Activated naive CD4-positive, alpha-beta T cell treated with anti-CD3 and anti-CD28 coated beads, Interleukin-2, amount 50 U/mL, for 24 hours (primary cell): ENCODE data around the gene RPL18A.
A peak's percentile ranks its signal among the peaks of the same experiment; 100 is the strongest.

ENCODE experiments used
- H3K27ac Mint-ChIP-seq: one replicate; pipeline ENCODE4 v1.8.0; 2021; ENCODE audit warnings: mild to moderate bottlenecking, mixed read lengths
- H3K27me3 Mint-ChIP-seq: one replicate; pipeline ENCODE4 v1.8.0; 2021; ENCODE audit warnings: mixed read lengths
- H3K36me3 Mint-ChIP-seq: one replicate; pipeline ENCODE4 v1.8.0; 2021; ENCODE audit warnings: mixed read lengths
- H3K4me1 Mint-ChIP-seq: one replicate; pipeline ENCODE4 v1.8.0; 2021; ENCODE audit warnings: mixed read lengths
- H3K4me3 Mint-ChIP-seq: one replicate; pipeline ENCODE4 v1.8.0; 2021; ENCODE audit warnings: mild to moderate bottlenecking, mixed read lengths
- H3K9me3 Mint-ChIP-seq: one replicate; pipeline ENCODE4 v1.8.0; 2021; ENCODE audit warnings: mixed read lengths

Gene RPL18A

GRCh38 chr19:17859533-17860330, at the start of gene RPL18A:
Gene RPL18A, plus strand, starts transcription at chr19:17859910. Its CDS starts 47 bp downstream, at chr19:17859957.
- Mint-ChIP-seq H3K36me3 (peaks cover 28% of the 10 kb centered on the region), H3K4me1 (peaks cover 32% of the 10 kb centered on the region), H3K27ac (peak within 1 kb of the TSS; percentile 100), H3K4me3 (peak within 1 kb of the TSS; percentile 92), H3K9me3 (no peaks in the 10 kb centered on the region), H3K27me3 (no peaks in the 10 kb centered on the region)

- Mint-ChIP-seq H3K27me3 (no peaks in the 10 kb centered on the region), H3K9me3 (no peaks in the 10 kb centered on the region), H3K27ac (no peak overlapping the region), H3K4me1 (peaks cover 7% of the 10 kb centered on the region), H3K4me3 (no peak overlapping the region), H3K36me3 (peaks cover under 1% of the 10 kb centered on the region)
These were observed 48.6 kb upstream of the RPL18A start for GRCh38 chr19:17811103-17811502.

- Mint-ChIP-seq H3K27me3 (no peaks in the 10 kb centered on the region), H3K9me3 (no peaks in the 10 kb centered on the region), H3K4me1 (peaks cover 7% of the 10 kb centered on the region), H3K4me3 (no peak overlapping the region), H3K36me3 (peaks cover 2% of the 10 kb centered on the region), H3K27ac (no peak overlapping the region)
These were observed 48.0 kb upstream of the RPL18A start for GRCh38 chr19:17811681-17812080.

- Mint-ChIP-seq H3K27me3 (no peaks in the 10 kb centered on the region), H3K4me3 (no peak overlapping the region), H3K4me1 (peaks cover 7% of the 10 kb centered on the region), H3K36me3 (peaks cover 2% of the 10 kb centered on the region), H3K27ac (no peak overlapping the region), H3K9me3 (no peaks in the 10 kb centered on the region)
These were observed 47.6 kb upstream of the RPL18A start for GRCh38 chr19:17812099-17812498.

- Mint-ChIP-seq H3K9me3 (no peaks in the 10 kb centered on the region), H3K4me3 (no peak overlapping the region), H3K36me3 (peaks cover 2% of the 10 kb centered on the region), H3K27ac (no peak overlapping the region), H3K4me1 (no peaks in the 10 kb centered on the region), H3K27me3 (no peaks in the 10 kb centered on the region)
These were observed 41.9 kb upstream of the RPL18A start for GRCh38 chr19:17817668-17818363.

- Mint-ChIP-seq H3K27ac (no peak within 1 kb of the TSS), H3K36me3 (peaks cover 3% of the 10 kb centered on the region), H3K9me3 (no peaks in the 10 kb centered on the region), H3K4me3 (no peak within 1 kb of the TSS), H3K27me3 (no peaks in the 10 kb centered on the region), H3K4me1 (no peaks in the 10 kb centered on the region)
These were observed 38.5 kb upstream of the RPL18A start, which contains the start of gene INSL3 for GRCh38 chr19:17821190-17821589. Gene INSL3, minus strand, starts transcription at chr19:17821519. Its CDS starts 13 bp downstream, at chr19:17821506.

GRCh38 chr19:17824339-17824738, 35.4 kb upstream of the RPL18A start:
- no peak overlapping the region for H3K4me3 Mint-ChIP-seq
- H3K27ac Mint-ChIP-seq, result peak overlapping the region; percentile 2
- H3K9me3 Mint-ChIP-seq, result no peaks in the 10 kb centered on the region
- peaks cover 7% of the 10 kb centered on the region for H3K36me3 Mint-ChIP-seq
- H3K4me1 Mint-ChIP-seq, result no peaks in the 10 kb centered on the region
- no peaks in the 10 kb centered on the region for H3K27me3 Mint-ChIP-seq

GRCh38 chr19:17826508-17827056, 33.1 kb upstream of the RPL18A start:
- no peak overlapping the region for H3K27ac Mint-ChIP-seq
- no peaks in the 10 kb centered on the region for H3K4me1 Mint-ChIP-seq
- H3K36me3 Mint-ChIP-seq, result peaks cover 10% of the 10 kb centered on the region
- no peaks in the 10 kb centered on the region for H3K27me3 Mint-ChIP-seq
- H3K9me3 Mint-ChIP-seq, result no peaks in the 10 kb centered on the region
- H3K4me3 Mint-ChIP-seq, result no peak overlapping the region

GRCh38 chr19:17829855-17830566, 29.7 kb upstream of the RPL18A start:
- peaks cover 14% of the 10 kb centered on the region for H3K36me3 Mint-ChIP-seq

GRCh38 chr19:17830567-17831418, 28.9 kb upstream of the RPL18A start:
- H3K9me3 Mint-ChIP-seq, result no peaks in the 10 kb centered on the region
- peaks cover 5% of the 10 kb centered on the region for H3K4me1 Mint-ChIP-seq
- H3K36me3 Mint-ChIP-seq, result peaks cover 17% of the 10 kb centered on the region
- no peak overlapping the region for H3K27ac Mint-ChIP-seq
- no peaks in the 10 kb centered on the region for H3K27me3 Mint-ChIP-seq
- H3K4me3 Mint-ChIP-seq, result no peak overlapping the region

More at GRCh38 chr19:17829855-17830566, 29.7 kb upstream of the RPL18A start:
- Mint-ChIP-seq H3K9me3 (no peaks in the 10 kb centered on the region), H3K4me1 (no peaks in the 10 kb centered on the region), H3K27ac (no peak overlapping the region), H3K27me3 (no peaks in the 10 kb centered on the region), H3K4me3 (no peak overlapping the region)

GRCh38 chr19:17831419-17831888, 28.3 kb upstream of the RPL18A start:
- peak overlapping the region; percentile 55 for H3K27ac Mint-ChIP-seq
- peaks cover 22% of the 10 kb centered on the region for H3K36me3 Mint-ChIP-seq
- no peaks in the 10 kb centered on the region for H3K27me3 Mint-ChIP-seq
- H3K4me3 Mint-ChIP-seq, result no peak overlapping the region
- no peaks in the 10 kb centered on the region for H3K9me3 Mint-ChIP-seq
- peaks cover 11% of the 10 kb centered on the region for H3K4me1 Mint-ChIP-seq

GRCh38 chr19:17832443-17833208, 27.1 kb upstream of the RPL18A start:
- Mint-ChIP-seq H3K4me3 (no peak overlapping the region), H3K27me3 (no peaks in the 10 kb centered on the region), H3K27ac (no peak overlapping the region), H3K4me1 (peaks cover 13% of the 10 kb centered on the region), H3K36me3 (peaks cover 25% of the 10 kb centered on the region), H3K9me3 (no peaks in the 10 kb centered on the region)

- Mint-ChIP-seq H3K27ac (no peak overlapping the region), H3K36me3 (peaks cover 20% of the 10 kb centered on the region), H3K9me3 (no peaks in the 10 kb centered on the region), H3K27me3 (no peaks in the 10 kb centered on the region), H3K4me3 (no peak overlapping the region), H3K4me1 (peaks cover 13% of the 10 kb centered on the region)
These were observed 25.1 kb upstream of the RPL18A start for GRCh38 chr19:17834350-17835181.
